EL (cell line): ENCODE results near the gene CIZ1.
A peak's percentile ranks its signal among the peaks of the same experiment; 100 is the strongest.

Experiments
- DNase-seq: peaks from one replicate; pipeline ENCODE4 v3.0.0-alpha.2; 2016

Gene CIZ1

DNA sequence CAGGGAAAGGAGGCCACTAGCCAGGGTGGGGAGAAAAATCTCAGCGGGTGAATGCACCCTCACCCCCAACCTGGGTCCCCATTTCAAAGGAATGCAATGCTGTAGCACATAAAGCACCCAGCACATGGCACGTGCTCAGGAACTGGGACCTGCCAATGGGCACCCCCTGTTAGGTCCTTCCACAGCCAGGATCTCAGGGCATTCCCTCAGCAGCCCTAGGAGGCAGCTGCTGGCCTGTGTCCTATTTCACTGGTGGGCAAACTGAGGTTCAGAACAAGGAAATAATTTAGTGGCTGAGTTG, 20.6 kb upstream of the CIZ1 start:
- no peak for DNase-seq

DNA sequence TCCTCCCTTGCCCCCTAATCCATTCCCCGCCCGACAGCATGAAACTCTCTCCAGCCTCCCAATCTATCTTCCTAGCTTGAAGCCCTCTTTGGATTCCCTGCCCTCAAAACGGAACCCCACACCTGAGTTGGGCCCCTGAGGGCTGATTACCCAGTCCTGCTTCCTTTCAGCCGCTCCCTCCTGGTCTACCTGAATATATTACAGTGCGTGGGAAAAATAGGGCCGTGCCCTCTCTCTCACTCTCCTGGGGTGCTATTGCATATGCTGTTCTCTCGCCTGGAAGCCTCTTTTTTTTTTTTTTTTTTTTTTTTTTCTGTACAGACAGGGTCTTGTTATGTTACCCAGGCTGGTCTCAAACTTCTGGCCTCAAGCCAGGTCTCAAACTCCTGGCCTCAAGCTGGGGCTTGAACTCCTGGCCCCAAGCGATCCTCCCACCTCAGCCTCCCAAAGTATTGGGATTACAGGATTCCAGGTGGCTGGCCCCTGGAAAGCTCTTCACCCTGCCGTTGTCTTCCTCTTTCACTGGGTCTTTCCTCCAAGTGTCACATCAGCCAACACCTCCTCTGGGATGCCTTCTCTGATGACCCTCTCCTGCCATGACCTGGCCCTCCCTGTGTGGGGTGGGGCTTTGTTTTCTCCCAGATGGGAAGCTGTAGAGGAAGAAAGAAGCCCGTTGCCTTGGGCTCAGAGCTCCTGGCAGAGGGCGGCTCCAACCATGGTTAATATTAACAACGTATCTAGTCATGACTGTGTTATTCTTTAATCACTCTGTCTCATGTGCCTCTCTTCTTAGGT, 20.0 kb upstream of the CIZ1 start:
- DNase-seq = no peak

DNA sequence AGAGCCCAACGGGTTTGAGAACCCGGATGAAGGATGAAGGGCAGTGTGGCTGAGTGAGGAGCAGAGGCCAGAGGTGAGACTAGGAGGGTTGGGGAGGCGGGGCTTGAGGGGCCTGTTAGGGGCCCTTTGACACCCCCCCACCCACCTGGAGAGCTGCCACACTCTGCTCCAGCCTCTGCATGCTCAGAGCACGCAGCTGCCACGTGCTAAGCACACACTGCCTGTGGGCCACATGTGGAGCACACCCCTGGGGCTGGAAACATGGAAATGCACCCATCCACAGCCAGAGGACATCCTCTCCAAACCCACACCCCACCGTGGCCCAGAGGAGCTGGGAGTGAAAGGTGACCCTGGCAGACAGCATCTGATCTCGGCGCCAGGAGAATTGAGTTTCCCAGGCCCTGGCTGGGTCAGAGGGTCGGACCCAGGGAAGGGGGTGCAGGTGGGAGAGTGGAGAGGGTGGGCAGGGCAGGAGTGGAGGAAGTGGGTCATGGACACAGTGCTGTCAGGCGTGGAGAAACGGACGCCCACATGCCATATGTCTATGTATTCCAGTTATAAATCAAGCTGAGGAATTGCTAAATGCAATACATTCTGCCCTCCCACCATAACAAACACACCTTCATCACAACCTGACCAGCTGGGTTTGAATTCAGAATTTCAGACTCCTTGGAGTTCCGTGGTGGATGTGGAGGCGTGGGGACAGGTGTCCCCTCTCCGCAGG, 17.7 kb upstream of the CIZ1 start:
- DNase-seq = no peak

DNA sequence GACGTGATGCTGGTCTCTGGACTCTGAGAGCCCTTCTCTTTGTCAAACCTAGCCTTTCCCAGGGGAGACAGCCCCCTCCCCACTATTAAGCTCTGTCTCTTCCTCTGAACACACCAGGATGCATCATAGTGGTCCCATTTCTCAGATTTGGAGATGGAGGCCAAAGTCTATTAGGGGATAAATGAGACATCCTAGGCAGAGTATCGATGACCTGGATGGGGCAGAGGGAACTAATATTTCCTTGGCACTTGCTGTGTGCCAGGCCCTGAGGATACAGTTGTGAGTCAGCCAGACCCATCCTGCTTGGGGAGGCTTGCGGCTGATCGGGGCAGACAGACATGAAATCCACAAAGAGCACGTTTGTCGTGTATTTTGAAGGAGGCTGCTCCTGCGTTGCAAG, 17.0 kb upstream of the CIZ1 start:
- no peak for DNase-seq

DNA sequence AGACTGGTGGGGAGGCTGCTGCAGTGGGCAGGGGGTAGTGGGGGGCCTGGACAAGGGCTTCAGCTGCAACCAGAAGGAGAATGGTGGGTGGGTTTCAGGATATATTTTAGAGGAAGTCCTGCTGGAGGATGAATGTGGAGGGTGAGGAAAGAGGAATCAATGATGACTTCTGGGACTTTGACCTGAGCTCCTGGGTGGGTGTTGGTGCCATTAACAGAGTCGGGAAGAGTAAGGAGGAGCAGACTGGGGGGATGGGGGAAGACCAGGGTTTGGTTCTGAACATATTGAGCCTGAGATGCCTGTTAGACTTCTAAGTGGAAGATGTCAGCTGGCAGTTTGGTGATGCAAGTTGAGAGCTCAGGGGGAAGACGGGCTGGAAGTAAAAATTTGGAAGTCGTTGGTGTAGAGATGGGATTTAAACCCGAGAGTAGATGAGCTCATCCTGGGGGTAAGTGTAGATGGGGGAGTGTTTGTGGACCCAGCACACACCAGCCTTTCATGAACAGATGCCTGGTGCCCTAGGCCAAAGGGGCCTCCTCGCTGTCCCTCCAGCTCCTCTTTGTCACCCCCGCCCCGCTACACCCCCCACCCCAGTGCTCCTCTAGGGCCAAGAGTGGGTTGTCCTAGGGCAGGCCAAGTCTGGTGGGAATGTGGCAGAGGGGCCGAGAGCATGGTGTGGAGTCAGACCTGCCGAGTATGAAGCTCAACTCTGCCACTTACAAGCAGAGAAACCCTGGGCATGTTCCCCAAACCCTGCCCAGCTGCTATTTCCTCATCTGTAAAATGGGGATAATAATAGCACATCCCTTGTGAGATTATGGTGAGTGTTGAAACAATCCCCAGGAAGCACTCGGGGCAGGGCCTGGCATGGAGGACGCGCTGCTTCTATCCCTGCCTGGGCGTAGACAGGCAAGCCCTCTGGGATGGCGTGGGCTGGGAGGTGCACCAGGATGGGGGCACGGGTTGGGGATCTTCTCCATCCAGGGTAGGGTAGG, 15.8 kb upstream of the CIZ1 start:
- DNase-seq = no peak

DNA sequence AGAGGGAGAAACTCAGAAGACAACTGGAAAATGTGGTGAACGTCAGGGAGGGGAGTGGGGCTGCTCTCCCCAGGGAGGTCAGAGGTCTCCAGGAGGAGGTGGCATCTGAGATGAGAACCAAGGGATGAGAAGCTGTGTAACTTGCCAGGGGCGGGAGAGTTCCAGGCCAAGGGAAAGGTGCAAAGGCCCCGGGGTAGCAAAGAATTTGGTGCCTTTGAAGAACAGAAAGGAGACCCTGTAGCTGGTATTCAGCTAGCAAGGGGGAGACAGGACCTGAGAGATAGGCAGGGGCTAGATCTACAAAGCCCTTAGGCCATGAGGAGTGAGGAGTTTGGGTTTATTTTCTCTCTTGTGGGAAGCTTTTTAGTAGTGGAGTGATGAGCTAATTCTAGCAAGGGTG, 15.1 kb upstream of the CIZ1 start:
- no peak for DNase-seq

DNA sequence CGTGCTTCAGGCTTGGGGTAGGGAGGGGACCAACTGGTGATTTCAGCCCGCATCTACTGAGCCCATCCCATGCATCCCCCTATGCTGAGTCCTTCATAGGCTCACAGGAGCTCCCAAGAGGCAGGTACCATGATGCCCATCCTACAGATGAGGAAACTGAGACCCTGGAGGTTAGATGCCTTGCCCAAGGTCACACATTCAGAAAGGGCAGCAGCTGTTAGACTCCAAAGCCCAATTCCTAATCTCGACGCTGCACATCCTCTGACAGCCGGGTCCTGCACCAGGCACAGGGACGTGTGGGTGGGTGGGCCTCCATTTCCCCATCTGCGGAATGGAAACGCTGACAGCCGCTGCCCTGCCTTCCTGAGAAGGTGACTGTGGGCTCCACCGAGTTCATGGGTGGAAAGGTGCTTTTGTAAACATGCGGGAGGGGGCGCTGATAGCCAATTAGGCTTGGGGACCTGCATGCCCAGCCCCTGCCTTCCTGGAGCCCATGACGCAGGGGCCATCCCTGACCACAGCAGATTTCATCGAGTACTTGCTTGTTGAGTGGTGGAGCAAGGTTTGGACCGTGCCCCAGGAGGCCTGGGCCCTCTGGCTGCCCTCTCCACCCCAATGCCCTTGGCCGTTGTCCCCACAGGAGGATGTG, 14.0 kb upstream of the CIZ1 start:
- no peak for DNase-seq

DNA sequence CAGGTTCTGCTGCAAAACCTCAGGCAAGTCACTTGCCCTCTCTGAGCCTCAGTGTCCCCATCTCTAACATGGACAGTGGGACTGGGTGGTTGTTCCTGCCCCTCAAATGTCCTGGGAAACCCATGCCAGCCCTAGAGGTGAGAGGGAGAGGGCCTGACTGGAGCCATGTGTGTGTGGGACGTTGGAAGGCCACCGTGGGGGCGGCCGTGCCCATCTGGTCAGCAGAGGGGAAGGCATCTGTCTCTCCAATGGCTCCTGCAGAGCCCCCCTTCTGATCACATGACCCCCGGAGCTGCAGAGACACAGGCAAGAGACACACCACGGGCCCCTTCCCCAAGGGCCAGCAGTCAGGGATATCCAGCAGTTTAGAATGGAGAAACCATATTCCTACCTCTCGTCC, 13.5 kb upstream of the CIZ1 start:
- DNase-seq = no peak

DNA sequence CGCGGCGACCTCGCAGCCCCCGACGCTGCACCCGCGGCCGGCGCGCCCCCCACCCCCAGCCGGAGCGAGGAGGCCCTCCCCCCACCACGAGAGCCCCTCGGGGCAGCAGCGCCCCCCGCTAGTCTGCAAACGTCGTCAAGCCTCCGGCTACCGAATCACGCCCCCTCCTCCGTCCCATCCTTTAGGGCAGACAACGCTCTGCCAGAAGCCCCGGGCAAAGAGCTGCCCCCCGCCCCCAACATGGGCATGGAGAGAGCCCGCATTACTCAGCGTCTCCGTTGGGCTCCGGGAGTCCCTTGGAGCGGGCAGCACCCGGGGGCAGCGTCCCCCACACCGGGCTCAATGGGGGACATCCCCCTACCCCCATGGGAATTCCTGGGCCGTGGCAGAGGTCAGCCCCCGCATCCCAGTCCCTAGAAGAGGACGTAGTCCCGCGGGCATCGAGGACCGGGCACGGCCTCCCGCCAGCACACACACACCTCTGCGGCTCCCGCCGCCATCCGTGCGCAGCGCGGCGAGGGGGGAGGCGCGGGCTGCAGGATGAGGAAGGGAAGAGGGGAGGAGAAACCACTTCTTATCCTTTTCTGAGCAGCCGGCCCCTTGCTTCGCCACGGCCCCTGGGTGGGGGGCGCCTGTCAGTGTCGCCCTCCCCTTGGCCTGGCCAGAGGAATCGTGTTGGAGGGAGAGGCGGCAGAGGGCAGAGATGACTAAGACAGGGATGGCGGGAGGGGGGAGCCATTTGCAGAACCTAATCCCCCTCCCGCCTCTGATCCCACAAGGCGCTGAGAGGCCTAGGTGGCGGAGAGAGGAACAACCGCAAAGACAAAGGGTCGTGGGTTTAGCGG, 12.6 kb upstream of the CIZ1 start:
- peak; percentile 61 for DNase-seq

DNA sequence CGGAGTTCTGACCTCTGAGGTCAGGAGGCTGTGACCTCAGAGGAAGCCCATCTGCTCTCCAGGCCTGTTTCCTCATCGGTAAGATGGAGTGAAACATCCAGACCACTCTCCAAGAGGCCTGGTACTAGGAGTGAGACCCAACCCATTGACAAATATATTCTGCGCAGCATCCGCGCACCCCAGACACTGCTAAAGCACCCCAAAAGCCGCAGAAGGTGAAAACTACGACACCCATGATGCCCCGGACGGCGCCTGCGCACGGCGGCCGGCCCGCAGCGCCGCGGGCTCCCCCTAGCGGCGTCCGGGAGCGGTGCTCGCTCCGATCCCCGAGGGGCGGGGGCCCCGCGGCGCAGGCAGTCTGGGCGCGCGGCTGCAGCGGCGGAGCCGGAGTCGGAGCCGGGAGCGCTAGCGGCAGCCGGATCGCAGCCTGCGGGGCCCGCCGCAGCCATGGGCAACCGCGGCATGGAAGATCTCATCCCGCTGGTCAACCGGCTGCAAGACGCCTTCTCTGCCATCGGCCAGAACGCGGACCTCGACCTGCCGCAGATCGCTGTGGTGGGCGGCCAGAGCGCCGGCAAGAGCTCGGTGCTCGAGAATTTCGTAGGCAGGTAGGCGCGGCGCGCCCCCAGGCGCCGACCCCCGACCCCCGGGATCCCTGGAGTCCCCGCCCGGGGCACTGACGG, 11.8 kb upstream of the CIZ1 start, which contains the start of gene DNM1:
TSS of gene DNM1 (plus strand) at position 356 of the 683 bp plus-strand sequence. CDS start at position 448, 92 bp downstream.
- DNase-seq = peak; percentile 70

DNA sequence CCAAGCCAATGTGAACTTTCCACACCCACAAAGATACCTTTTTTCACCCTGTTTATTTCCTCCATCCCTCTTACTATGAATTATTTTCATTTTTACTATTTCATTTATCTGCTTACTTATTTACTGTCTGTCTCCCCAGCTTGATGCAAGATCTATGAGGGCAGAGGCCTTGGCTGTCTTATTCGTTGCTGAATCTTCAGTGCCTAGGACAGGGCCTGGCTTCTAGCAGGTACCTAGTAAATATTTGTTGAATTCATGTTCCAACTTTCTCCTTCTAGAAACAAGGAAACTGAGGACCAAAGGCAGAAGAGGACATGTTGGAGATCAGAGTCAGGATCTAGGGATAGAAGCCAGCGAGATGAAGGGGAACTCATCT, 11.3 kb upstream of the CIZ1 start:
- no peak for DNase-seq

DNA sequence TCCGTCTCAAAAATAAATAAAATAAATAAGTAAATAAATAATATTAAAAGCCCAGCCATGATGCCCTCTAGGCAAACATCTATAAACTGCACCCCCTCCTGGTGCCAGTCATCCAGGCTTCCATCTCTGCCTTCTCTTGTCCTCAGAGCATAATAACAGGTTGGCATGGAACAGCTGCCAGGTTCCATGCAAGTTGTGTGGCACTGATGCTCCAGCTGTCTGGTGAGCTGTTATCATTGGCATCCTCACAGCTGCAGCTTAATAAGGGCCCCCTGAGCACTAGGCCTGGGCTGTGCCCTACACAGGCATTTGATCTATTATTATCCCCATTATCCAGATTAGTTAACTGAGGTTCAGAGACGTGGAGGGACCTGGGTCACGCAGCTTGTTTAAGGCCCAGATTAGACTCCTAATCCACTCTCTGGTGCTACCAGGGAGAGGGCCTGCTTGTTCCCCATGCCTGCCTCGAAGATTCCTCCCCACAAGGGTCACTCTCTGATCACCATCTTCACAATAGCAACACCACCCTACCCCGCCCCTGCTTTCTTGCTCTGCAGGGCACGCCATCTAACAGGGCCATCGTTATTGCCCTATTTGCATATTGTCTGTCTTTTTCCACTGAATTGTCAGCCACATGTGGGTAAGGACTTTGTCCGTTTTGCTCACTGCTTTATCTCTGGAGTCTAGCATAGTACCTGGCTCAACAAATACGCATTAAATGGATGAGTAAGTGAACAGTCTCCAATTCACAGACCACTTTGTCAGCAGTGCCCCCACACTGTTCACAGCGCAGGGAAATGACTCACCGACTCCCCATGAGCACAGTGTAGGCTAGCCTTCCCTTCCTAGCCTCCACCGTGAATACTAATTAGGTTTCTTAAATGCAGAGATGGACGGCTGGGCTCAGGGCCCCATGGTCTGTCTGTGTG, 10.3 kb upstream of the CIZ1 start:
- DNase-seq = peak; percentile 53

DNA sequence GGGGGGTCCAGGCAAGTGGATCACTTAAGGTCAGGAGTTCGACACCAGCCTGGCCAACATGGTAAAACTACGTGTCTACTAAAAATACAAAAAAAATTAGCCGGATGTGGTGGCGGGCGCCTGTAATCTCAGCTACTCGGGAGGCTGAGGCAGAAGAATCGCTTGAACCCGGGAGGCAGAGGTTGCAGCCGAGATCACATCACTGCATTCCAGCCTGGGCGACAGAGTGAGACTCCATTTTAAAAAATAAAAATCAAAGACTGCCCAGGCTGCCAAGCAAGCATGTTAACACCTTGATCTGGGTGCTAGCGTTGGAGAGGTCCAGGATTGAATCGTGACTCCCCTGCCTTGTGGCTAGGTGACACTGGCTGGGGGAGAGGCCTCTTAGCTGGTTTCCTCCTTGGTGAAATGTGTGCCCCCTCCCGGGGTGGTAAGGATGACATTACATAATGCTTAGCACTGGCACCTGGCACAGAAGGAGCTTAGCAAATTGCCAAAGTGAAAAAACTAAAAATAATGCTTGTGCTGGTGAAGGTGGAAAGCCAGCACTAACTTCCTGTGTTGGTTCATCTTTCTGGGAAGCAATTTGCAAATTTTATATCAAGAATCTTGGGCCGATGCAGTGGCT, 2.2 kb upstream of the CIZ1 start:
- no peak for DNase-seq

DNA sequence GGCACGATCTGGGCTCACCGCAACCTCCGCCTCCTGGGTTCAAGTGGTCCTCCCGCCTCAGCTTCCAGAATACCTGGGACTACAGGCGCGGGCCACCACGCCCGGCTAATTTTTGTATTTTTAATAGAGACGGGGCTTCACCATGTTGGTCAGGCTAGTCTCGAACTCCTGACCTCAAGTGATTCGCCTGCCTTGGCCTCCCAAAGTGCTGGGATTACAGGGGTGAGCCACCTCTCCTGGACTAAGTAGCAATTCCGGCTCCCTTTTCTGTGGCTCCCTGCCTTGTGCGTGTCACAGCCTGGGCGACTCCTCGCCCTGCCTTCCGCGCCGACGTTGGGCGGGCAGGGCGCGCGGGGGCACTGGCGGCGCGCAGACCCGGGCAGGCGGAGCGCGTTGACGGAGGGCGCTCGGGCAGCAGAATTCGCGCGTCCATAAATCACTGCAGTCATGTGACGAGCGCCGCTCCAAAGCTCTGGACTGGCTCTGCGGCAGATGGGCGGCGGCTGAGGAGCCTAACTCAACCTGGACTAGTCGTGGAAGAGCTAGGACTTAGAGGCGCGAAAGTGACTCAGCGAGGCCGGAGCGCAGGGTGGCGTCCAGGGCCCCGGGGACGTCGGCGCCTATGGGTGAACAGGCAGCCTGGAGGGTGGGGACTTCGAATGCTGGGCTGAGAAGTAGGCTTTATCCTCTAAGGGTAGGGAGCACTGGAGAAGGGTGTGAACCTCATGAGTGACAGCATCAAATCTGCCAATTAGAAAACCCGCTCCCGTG, 1.4 kb upstream of the CIZ1 start:
- peak; percentile 95 for DNase-seq

DNA sequence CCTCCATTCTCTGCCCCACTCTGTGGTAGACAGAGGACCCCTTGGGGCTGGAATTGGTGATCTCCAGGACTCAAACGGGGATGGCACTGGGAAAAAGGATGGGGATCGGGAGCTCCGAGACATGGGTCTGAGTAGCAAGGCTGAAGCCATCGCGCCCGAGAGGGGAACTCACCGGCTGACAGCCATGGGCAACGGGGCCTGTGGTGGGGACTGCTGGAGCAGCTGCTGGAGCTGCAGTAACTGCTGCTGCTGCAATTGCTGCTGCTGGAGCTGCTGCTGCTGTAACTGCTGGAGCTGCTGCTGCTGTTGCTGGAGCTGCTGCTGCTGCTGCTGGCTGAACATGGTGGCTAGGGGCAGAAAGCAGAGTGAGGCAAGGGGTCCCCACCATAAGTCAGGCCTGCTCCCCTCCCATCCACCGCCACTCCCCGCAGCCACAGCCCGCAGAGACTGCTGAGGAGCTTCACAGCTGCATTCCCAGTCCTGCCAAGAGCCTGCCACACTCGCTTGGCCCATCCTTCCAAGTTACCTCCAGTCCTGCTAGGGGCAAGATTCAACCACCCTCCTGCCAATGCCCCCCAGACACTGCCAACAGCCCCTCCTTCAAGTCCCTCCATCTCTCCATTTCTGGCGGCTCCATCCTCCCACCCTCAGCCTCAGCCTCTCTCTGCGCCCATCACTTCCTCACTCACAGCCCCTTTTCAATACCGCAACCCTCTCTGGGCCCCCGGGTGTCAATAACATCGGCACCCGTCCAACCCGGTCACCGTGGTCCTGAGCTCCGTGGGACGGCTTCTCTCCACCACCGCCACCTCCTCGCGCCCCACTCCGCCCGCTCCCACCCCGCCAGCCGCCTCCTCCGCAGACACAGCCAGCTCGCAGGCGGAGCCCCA, 611 bp downstream of the CIZ1 start:
- no peak for DNase-seq

DNA sequence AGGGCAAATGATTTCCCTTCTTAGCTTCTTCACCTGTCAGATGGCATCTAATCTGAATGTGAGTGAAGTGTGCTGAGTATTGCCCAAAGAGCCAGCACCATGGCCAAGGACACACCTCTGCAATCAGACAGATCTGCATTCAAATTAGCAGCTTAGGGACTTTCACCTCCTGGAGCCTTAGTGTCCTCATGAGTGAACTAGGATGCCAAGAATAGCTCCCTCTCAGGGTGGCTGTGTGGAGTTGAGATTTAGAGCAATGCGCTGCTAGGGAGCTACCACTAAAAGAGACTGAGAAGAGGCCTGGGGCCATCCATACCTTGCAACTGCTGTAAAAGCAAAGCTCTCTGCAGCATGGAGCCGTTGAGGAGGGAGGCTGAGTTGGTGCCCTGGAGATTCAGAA, 1.4 kb downstream of the CIZ1 start:
- no peak for DNase-seq

DNA sequence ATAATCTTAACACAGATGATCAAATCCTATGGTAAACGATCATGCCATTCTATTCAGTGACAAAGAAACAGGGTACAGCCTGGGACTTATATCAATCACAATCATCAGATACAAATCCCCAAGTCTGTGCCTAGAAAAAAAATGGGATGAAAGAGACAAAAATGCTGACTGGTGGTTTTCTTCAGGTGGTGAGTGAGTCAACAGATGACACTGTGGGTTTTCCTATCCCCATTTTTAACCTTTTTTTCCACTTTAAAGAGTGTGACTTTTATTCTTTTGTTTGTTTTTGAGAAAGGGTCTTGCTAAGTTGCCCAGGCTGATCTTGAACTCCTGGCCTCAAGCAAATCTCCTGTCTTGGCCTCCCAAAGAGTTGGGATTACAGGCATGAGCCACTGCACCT, 3.2 kb downstream of the CIZ1 start:
- no peak for DNase-seq

DNA sequence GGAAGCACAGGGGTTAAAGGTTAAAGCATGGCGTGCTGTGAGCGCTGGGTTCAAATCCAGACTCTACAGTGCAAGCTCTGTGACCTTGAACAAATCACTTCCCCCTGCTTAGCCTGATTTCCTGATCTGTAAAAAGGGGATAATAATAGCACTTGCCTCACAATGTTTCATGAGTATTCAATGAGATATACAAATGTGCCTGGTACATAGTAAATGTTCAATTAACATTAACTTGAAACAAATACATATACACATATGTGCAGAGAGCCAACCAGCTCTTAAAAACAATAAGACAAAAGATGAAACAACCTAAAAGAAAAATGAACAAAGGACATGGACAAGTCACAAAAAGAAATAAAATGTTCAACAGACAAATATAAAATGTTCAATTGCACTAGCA, 4.0 kb downstream of the CIZ1 start:
- DNase-seq = no peak
